H4 (cell line): ENCODE data around the gene SLC12A9. TPM values are rescaled to one million over a fixed set of nuclear protein-coding genes. Genes with fewer than 3 reads are reported as not detected.

Source experiments
- DNase-seq: peaks from one replicate; pipeline ENCODE4 v3.0.0-alpha.2; 2015; ENCODE audit warnings: low spot score
- total RNA-seq: library from RNA; depleted of rRNA; stranded (reverse); fragments of >200 nt; shearing (Covaris generic); gene quantifications from 2 replicates; pipeline ENCODE4 v1.2.3, GENCODE V29; 2014

SLC12A9 gene
- total RNA-seq, 1 experiment from 2014 or later = 4.9 TPM

DNA sequence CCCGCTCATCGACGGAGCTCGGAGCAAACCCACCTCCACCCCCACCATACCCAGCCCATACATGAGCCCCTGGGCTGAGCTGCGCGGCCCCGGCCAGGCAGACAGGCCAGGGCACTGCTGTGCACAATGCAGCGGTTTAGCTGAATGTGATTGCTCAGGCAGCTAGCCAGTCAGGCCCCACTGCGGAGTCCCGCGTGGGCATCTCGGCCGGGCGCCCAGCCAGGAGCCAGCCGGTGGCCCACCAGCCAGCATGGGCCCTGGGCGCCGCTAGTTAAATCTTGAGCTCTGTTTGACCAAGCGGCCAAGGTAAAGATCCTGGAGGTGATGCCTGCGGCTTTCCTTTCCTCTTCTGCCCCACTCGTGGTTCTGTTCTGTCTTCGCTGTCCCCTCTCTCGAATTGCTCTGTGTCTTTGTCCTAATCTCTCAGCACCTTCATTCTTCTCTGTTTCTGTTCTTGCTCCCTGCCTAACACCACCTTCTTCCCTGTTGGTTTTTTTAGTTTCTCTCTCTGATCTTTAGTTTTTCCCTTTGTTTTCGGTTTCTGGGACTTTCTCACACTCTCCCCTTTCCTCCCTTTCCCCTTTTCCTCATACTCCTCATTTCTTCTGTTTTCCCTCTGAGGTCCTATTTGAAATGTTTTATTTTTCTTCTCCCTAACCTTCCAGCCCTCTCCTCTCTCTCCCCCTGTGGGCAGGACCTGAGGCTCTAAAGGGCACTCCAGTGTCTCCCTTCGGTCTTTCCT lies 30.4 kb downstream of the SLC12A9 start:
- no peak for DNase-seq

DNA sequence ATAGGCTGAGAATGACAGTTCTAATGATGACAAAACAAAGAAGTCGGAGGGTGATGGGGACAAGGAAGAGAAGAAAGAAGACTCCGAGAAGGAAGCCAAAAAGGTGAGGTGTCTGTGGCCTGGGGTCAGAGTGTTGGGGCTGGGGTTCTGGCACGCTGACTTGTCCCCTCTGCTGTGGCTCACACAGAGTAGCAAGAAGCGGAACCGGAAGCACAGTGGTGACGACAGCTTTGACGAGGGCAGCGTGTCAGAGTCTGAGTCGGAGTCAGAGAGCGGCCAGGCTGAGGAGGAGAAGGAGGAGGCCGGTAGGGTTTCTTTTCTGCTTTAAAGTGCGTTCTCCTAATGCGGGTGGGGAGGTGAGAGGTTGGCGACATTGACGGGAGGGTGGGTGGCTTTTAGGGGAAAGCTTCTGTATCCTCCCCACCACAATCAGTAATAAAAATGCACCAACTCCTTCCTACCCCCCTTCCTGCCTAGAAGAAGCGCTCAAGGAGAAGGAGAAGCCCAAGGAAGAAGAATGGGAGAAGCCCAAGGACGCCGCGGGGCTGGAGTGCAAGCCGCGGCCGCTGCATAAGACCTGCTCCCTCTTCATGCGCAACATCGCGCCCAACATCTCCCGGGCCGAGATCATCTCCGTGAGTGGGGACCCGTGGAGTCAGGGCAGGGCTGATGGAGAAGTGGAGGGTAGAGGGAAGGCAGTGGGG lies 32.4 kb downstream of the SLC12A9 start:
- DNase-seq = no peak

DNA sequence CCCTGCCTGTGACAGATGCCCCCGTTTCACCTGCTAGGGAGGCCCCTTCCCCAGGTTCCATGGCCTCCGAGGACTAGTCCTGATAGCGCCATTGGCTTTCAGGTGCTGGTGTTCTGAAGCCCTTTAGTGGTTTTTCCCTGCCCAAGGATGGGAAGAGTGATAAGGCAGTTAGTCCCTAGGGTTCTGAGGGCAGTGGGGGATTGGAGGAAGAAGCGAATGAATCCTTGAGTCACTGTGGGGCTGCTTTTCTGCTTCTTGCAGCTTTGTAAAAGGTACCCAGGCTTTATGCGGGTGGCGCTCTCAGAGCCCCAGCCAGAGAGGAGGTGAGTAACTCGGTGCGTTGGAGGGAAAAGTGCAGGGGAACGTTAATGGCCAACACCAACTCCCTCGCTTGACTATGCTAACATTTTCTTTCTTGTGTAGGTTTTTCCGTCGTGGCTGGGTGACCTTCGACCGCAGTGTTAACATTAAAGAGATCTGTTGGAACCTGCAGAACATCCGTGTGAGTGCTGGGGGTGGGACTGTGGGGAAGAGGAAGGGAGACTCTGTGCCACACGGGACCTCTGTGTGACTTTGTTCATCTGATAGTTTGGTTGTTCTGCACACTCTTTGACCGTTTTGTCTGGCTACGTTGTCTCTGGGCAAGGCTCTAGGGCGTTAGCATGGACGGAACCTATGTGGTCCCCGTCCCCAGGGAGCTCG lies 33.1 kb downstream of the SLC12A9 start:
- peak; percentile 2 for DNase-seq

DNA sequence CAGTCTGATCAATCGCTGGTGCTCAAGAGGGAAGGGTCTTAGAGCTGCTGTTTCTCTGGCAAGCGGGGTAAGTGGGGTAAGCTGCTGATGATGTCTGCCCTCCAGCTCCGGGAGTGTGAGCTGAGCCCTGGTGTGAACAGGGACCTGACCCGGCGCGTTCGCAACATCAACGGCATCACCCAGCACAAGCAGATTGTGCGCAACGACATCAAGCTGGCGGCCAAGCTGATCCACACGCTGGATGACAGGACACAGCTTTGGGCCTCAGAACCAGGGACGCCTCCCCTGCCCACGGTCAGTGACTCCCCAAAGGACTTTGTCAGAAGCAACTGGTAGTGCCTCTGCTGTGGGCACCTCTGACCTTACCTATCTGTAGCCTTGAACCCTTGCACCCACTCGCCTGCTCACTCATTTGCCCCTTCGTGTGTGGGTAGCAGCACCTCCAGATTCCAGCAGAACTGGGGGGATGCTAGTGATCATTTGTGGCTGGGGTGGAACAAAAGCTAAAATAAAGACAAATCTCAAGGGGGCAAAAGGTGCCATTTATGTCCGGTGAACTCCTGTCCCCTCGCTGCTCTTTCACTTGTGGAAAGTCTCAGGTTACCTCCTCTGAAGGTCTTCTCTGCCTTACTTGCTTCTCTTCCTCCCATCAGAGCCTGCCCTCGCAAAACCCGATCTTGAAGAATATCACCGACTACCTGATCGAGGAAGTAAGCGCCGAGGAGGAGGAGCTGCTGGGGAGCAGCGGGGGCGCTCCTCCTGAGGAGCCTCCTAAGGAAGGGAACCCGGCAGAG lies 33.8 kb downstream of the SLC12A9 start:
- DNase-seq = peak; percentile 9

DNA sequence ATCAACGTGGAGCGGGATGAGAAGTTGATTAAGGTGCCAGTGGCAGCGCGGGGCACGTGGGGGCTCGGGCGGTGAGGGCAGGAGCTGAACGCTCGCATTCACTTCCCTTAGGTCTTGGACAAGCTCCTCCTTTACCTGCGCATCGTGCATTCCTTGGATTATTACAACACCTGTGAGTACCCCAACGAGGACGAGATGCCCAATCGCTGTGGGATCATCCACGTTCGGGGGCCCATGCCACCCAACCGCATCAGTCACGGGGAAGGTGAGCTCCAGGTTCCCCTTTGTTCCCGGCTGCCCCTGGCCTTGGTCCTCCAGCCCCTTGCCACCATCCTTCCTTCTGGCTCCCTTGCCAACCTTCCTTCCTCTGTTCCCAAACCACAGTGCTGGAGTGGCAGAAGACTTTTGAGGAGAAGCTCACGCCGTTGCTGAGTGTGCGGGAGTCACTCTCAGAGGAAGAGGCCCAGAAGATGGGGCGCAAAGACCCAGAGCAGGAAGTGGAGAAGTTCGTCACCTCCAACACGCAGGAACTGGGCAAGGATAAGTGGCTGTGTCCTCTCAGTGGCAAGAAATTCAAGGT lies 34.5 kb downstream of the SLC12A9 start:
- peak; percentile 4 for DNase-seq

DNA sequence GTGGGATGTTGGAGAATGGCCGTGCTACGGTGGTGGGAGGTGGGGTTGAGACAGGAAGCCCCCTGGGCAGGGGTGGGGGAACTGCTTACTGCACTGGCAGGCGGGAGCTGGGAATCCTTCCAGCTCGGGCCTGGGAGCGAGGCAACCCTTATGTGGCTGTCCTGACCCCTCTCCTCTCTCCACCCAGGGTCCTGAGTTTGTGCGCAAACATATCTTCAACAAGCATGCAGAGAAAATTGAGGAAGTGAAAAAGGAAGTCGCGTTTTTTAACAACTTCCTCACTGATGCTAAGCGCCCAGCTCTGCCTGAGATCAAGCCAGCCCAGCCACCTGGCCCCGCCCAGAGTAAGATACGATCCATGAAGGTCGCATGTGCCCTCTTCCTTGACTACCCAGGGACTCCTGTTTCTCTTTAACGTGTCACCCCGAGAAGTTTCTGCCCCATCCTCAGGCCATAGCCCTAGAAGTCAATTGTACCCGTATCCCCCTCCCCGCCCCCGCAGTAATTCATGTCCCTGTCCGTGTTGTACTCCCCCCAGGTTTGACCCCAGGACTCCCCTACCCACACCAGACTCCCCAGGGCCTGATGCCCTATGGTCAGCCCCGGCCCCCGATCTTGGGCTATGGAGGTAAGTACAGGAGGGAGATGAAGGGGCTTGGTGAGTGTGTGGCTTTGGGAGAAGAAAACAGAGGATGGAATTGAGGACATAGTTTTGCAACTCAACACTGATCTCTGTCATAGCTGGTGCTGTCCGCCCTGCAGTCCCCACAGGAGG lies 35.2 kb downstream of the SLC12A9 start:
- DNase-seq = peak; percentile 4

DNA sequence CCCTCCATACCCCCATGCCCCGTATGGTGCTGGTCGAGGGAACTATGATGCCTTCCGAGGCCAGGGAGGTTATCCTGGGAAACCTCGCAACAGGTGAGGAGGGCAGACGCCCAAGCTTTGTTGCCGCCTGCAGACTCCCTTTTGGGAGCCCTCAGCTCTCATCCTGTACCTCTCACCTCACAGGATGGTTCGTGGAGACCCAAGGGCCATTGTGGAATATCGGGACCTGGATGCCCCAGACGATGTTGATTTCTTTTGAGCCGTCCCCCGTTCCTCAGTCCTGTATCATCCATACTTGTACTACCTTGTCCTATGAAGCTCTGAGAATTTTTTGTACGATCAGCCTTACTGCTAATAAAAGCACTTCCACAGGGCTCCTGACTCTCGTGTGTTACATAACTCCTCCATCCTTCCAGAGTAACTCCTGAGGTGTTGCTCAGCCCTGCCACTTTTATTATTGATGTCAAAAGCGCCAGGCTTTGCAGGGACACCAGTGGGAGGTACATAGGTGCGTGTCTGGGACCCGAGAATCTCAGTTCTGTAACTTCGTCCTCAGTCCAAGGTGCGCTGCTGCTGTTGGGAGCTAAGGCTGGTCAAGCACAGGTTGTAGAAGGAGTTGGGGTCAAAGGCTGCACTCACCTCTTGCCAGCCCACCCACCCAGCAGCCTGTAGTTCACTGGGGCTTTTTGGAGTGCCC lies 35.9 kb downstream of the SLC12A9 start:
- peak; percentile 11 for DNase-seq

DNA sequence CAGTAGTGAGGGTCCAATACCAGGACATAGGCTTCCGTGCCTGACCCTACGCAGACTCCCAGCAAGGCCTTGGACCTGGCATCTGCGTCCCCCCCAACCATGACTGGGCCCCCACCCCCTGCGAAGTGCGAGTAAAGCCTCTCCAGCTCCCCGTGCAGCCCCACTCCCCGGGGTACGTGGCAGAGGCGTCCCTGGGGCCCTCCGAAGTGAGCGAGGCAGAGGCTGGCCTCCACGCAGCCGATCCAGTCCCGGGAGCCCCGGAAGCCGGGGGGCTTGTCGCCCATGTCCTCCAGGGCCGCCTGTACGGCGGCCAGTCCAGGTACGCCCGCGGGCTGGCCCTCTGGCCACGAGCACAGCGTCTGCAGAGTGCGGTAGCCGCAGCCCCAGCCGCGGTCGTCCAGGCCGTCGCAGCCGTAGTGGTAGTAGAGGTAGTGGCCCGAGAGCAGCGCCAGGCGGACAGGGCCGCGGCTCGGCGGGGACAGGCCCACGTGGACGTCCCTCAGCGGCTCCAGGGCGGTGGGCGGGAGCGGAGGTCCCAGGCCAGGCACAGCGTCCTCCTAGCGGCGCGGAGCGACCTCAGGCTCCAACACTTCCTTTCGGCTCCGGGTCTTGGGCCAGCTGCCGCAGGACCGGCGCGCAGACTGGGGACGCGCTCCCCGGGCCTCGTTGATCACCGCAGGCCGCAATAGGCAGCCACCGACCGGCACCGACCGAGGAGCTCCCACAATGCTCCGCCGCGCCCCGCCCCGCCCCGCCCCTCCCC lies 36.7 kb downstream of the SLC12A9 start, which contains the start of gene UFSP1:
UFSP1 (minus strand) TSS at position 728 of the 763 bp plus-strand sequence; CDS start at position 284, 444 bp downstream.
- no peak for DNase-seq

DNA sequence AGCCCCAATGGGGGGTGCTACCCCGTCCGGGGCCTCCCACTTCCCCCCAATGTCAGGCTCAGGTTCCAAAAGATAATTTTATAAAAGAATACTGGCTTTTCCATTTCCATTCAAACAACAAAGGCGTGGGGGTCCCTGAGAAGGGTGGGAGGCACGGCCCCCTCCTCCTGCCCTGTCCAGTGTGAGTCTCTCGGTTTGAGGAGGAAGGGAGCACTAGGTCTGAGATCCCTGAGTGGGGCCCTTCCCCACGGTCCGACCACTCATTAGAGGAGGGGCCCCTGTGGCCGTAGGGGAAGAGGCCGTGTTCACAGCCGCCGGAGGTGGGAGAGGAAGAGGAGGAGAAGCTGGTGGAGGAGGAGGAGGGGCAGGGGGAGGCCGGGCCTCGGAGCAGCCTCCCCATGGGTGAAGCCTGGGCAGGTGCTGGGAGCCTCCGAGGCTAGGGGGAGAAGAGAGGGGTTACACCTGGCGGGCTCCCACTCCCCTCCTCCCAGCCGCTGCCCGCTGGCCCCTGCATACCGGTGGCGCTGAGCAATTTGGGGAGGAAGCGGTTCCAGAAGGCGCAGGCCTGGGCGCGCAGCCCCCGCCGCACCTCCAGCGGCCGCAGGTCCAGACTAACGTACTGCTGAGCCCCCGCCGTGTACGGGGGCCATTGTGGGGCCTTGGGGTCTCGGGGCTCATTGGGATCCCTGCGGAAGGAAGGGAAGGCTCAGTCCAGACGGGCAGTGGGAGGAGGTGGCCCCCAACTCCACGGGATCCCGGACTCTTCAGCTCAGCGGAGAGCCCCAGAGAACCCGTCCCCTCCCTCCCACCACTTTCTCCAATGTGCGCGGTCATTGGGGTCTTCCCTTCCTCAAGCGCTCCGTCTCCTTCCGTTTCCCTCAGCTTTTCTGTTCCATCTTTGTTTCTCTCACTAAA lies 38.4 kb downstream of the SLC12A9 start:
- DNase-seq = no peak

DNA sequence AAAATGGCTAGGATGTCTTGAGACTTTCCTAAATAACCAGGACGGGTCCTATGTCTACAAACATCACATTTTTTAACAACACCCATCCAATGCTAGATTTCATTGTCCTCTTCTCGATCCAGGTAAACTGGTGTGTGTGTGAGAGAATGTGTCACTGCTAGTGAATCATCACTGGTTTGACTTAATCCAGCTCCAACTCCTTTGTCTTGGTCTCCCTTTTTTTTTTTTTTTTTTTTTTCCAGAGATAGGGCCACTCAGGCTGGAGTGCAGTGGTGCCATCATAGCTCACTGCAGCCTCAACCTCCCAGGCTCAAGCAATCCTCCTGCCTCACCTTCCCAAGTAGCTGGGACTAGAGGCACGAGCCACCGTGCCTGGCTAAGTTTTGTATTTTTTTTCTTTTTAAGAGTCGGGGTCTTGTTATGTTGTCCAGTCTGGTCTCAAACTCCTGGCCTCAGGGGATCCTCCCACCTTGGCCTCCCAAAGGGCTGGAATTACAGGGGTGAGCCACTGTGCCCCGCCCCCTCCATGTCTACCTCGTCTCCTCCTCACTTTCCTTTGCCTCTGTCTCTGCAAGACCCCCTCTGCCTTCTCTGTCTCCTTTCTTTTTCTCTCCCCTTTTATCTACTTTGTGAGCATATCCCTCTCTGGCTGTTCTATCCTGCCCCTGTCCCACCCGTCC lies 39.2 kb downstream of the SLC12A9 start:
- peak; percentile 4 for DNase-seq

DNA sequence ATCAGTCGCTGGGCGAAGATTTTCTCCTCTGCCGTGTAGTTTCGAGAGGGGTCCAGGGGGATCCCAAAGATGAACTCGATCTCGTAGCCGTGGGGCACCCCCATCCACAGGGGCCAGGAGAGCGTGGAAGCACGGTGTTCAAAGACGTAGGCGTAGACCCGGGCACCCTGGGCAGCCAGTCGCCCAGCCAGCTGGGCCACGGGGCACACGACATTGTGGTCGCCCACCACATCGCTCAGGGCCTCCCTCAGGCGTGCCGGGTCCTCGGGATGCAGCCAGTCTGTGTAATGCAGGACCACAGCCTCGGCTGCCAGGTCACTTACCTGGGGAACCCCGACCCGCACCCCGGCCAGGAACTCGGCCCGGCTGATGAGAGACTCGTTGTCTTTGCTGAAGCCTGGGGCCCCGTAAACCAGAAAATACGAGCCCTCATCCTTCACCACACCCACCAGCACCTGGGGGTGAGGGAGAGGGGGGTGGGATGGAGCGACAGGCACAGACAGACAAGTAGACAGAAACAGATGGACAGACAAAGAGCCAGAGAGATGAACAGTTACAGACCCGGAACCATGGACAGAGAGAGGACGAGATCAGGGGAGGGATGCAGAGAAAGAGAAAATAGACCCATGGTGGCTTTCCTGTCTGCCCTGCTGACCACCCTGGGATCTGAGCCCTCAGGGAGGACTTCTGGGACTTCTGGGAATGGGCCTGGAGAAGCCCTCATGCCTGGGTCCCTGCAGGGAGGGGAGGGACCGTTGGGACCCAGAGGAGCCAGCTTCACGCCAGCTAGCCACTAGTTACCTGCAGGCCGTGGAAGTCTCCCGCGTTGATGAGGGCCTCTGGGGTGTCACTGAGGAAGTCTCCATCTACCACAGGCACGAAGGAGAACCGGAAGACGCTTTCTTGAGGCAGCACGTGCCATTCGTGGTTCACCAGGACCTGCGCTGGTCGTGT lies 40.1 kb downstream of the SLC12A9 start:
- DNase-seq = peak; percentile 3

DNA sequence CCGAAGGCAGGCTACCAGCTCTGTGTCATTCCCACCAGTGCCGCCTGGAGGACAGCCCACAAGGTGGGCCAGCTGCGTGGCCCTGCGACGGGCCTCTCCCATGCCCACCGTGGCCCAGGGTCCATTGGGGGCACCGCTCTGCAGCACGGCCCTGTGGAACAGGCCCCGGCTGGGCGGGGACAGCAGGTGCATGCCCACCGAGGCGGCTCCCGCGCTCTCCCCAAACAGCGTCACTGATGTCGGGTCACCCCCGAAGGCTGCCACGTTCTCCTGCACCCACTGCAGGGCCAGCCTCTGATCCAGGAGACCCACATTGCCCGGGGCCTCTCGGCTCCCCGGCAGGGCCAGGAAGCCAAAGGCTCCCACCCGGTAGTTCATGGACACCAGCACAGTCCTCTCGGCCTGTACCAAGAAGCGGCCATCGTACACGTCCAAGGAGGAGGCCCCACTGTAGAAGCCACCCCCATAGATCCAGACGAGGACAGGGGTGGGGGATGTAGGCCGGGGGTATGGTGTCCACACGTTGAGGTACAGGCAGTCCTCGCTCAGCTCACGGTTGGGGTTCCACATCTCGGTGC lies 40.9 kb downstream of the SLC12A9 start:
- DNase-seq = peak; percentile 3

DNA sequence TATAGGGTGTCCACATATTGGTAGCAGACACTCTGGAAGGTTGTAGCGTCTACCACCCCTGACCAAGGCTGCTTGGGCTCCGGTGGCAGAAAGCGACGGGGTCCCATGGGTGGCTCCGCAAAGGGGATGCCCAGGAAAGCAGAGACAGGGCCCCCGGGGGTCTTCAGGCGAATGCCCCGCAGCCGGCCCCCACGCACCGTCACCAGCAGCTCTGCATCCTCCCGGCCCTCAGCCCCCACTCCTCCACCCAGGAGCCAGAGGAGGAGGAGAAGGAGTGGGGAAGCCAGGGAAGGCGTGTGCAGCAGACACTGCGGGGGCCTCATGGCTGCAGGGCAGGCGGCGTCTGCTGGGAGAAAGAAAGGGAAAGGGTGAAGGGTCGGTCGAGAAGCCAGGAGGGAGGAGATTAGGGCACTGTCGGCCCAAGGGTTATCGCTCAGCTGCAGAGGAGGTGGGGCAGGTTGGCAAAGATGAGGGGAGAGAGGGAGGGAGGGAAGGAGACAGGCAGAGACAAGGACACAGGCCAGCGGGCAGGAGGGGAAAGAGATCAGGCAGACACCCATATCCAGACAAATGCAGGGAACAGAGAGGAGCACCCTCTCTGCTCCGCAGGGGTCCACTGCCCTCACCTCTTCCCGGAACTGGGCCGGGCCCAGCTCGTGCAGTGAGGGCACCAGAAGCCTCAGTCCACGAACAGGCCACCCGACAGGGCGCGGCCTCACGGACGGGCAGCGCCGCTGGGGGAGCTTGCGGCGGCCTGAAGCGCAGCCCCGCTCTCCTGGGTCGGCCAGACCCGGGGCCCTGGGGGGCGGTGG lies 41.6 kb downstream of the SLC12A9 start:
- peak; percentile 4 for DNase-seq

DNA sequence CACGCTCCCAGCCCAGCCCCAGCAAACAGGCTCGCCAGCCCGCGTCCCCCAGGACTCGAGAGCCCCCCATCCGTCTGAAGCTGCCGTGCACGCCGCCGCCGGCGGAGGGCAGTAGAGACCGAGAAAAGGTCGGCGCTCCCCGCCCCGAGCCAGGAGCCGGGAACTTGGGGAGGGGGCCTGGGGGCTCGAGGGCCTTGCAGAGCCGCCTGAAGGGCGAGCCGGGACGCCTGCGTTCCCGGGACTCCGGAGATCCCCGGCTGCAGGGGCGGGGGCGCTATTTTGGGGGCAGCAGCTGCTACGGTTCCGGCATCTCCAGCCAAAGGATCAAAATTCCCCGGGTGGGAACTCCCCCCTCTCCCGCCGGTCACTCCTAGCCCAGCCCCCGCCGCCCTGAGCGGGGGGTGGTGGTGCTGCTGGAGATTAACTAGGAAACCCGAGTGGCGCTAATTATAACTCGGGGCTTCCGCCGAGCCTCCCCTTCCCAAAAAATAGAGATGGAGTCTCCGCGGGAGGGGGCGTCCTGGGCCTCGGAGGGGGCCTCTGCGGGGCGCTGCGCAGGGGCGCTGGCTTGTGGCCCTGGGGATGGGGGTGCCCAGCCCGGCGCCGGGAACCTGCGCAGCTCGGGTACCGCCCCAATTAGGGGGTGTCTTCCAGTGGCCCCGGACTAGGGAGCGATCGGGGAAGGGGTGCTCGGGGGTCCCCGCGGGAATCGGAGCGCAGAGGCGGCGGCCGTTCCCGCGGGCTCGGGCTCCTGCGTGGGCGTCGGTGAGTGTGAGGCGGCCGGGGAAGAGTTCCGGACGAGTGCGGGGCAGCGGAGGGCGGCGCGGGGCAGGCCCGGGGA lies 42.6 kb downstream of the SLC12A9 start:
- peak; percentile 9 for DNase-seq
